K562 (cell line): ENCODE data around the gene ACSF3. TPM values are rescaled to one million over a fixed set of nuclear protein-coding genes. Genes with fewer than 3 reads are reported as not detected.

ENCODE experiments used
- ATAC-seq: fragments of 200-7000 bp; cut with Tn5 transposase; 3 replicates; pipeline ENCODE4 v1.9.1; 2020; ENCODE audit warnings: moderate library complexity
- BruUV-seq: library from RNA; stranded (reverse); fragments of 400-500 nt; replicated peaks from 2 replicates; lab custom pipeline; 2021; lab: Mats Ljungman, UMichigan
- CTCF ChIA-PET: fragments of 300-600 bp; formaldehyde crosslinking; extraction: SDS; loops from one replicate; lab custom pipeline; 2021; ENCODE audit warnings: low intra/inter-chr PET ratio; lab: Yijun Ruan, JAX
- POLR2A ChIA-PET: fragments of 300-600, 350-650 bp; sonication (Branson Sonifier 250); formaldehyde crosslinking; extraction: SDS; loops from one replicate; lab custom pipeline; 2021; ENCODE audit warnings: antibody characterized with exemption, inconsistent platforms; lab: Yijun Ruan, JAX
- DNase-seq, 4 experiments: peaks; one replicate each; pipeline versions ENCODE4 v3.0.0 to v3.0.0-alpha.2; 2011 to 2018; ENCODE audit warnings: low spot score in 3 of 4, mixed read lengths in 3 of 4; ENCODE audit errors: extremely low read depth in 1 of 4
- FAIRE-seq: peaks from 2 replicates; lab custom pipeline; 2011; peaks lifted over from hg19 to GRCh38; lab: Jason Lieb, UNC
- H2AFZ ChIP-seq: 2 replicates; pipeline ENCODE4 v1.6.0; 2011; ENCODE audit warnings: low read depth, low read length, control low read depth, inconsistent platforms
- H3K27ac ChIP-seq: fragments of 200-600 bp; 3 replicates; pipeline ENCODE4 v1.8.0; 2011; ENCODE audit warnings: low read depth, mild to moderate bottlenecking, control low read depth, inconsistent platforms, low read length, moderate library complexity, mixed read lengths; ENCODE audit errors: extremely low read depth
- H3K27me3 ChIP-seq, 2 experiments: fragments of 300-600 bp in 1 of 2; 2 replicates in 1 of 2; 3 replicates in 1 of 2; pipeline versions ENCODE4 v1.6.0 to v1.8.0; 2011; ENCODE audit warnings: inconsistent platforms in 2 of 2, low read length in 2 of 2, mild to moderate bottlenecking in 1 of 2, mixed read lengths in 1 of 2, moderate library complexity in 1 of 2; ENCODE audit not compliant: control insufficient read depth in 2 of 2, insufficient read depth in 2 of 2
- H3K36me3 ChIP-seq: fragments of 300-600 bp; 3 replicates; pipeline ENCODE4 v1.8.0; 2011; ENCODE audit warnings: mild to moderate bottlenecking, low read length, inconsistent platforms; ENCODE audit not compliant: control insufficient read depth, insufficient read depth
- H3K4me1 ChIP-seq, 2 experiments: fragments of 200-600 bp in 1 of 2; replicated peaks in 1 of 2; 2 replicates in 1 of 2; 3 replicates in 1 of 2; pipeline versions ENCODE4 v1.5.1 to v1.8.0; 2011; ENCODE audit warnings: inconsistent platforms in 2 of 2, low read length in 2 of 2, mild to moderate bottlenecking in 1 of 2, mixed read lengths in 1 of 2, moderate library complexity in 1 of 2; ENCODE audit not compliant: control insufficient read depth in 2 of 2, insufficient read depth in 2 of 2
- H3K4me2 ChIP-seq: 2 replicates; pipeline ENCODE4 v1.6.1; 2011; ENCODE audit warnings: low read length, control low read depth, inconsistent platforms, mixed read lengths; ENCODE audit not compliant: insufficient read depth
- H3K4me3 ChIP-seq: fragments of 200-600 bp; sonication (generic), shearing (Covaris generic); 2 replicates; pipeline ENCODE4 v1.5.1; 2016; ENCODE audit warnings: control low read depth, inconsistent platforms
- H3K79me2 ChIP-seq: fragments of 200-600 bp; 3 replicates; pipeline ENCODE4 v1.8.0; 2011; ENCODE audit warnings: low read length, inconsistent platforms; ENCODE audit not compliant: control insufficient read depth, insufficient read depth
- H3K9ac ChIP-seq, 2 experiments: 2 replicates each; pipeline versions ENCODE4 v1.6.0 to v1.6.1; 2011; ENCODE audit warnings: low read depth in 2 of 2, low read length in 2 of 2, control low read depth in 1 of 2, inconsistent platforms in 1 of 2, mild to moderate bottlenecking in 1 of 2, mixed read lengths in 1 of 2; ENCODE audit not compliant: insufficient read depth in 1 of 2
- H3K9me1 ChIP-seq: one replicate; pipeline ENCODE4 v1.6.0; 2011; ENCODE audit warnings: inconsistent platforms, mild to moderate bottlenecking, low read length, moderate library complexity; ENCODE audit not compliant: control insufficient read depth, insufficient read depth
- H3K9me3 ChIP-seq: replicated peaks from 2 replicates; pipeline ENCODE4 v1.5.1; 2011; ENCODE audit warnings: low read depth, low read length, inconsistent platforms; ENCODE audit not compliant: control insufficient read depth, insufficient read depth
- H4K20me1 ChIP-seq: replicated peaks from 2 replicates; pipeline ENCODE4 v1.6.1; 2011; ENCODE audit warnings: low read length, inconsistent platforms, mixed read lengths; ENCODE audit not compliant: control insufficient read depth, insufficient read depth
- ADNP ChIP-seq: fragments of 200-800 bp; sonication (Bioruptor generic); IDR thresholded peaks from 2 replicates; pipeline ENCODE4 v1.6.1; 2016; ENCODE audit warnings: missing genetic modification characterization, missing compliant biosample characterization
- GABPB1 ChIP-seq: sonication (generic); formaldehyde crosslinking; IDR thresholded peaks from 2 replicates; pipeline ENCODE4 v1.8.0; 2022; ENCODE audit warnings: mild to moderate bottlenecking, missing genetic modification reagents
- GTF2F1 ChIP-seq: IDR thresholded peaks from 2 replicates; pipeline ENCODE4 v1.6.1; 2011; ENCODE audit warnings: low read depth, low read length, improper control_type of control experiment
- HEY1 ChIP-seq: fragments of 250-450 bp; sonication (Bioruptor Pico); IDR thresholded peaks from 2 replicates; pipeline ENCODE4 v1.5.0; 2020; ENCODE audit warnings: mild to moderate bottlenecking, moderate library complexity, borderline replicate concordance
- ILK ChIP-seq: fragments of 450-650 bp; IDR thresholded peaks from 2 replicates; pipeline ENCODE4 v1.6.1; 2016; ENCODE audit warnings: missing genetic modification characterization, low read depth, mild to moderate bottlenecking, missing compliant biosample characterization, moderate library complexity, borderline replicate concordance
- SAP30 ChIP-seq: fragments of 200-600 bp; sonication (generic); IDR thresholded peaks from 2 replicates; pipeline ENCODE4 v1.6.1; 2012; ENCODE audit warnings: borderline replicate concordance, low read depth, mild to moderate bottlenecking, moderate library complexity, low read length, control low read depth, inconsistent platforms; ENCODE audit not compliant: insufficient read depth, poor library complexity, severe bottlenecking
- SP2 ChIP-seq: IDR thresholded peaks from 2 replicates; pipeline ENCODE4 v1.6.1; 2011; ENCODE audit warnings: mild to moderate bottlenecking, low read depth, low read length, moderate library complexity; ENCODE audit not compliant: poor library complexity, severe bottlenecking; ENCODE audit errors: extremely low read depth
- ZSCAN29 ChIP-seq: fragments of 450-650 bp; IDR thresholded peaks from 2 replicates; pipeline ENCODE4 v1.6.1; 2017
- WGBS: fragments of 100-300 bp; shearing (Covaris generic); methylation state at CpG from one replicate; pipeline ENCODE4 v1.1.6; 2016; ENCODE audit warnings: low coverage, mixed read lengths; ENCODE audit not compliant: insufficient coverage; ENCODE audit errors: missing lambda C conversion rate; 5-methylcytosine and 5-hydroxymethylcytosine counted together
- in situ Hi-C: fragments of 300-500 bp; cut with MboI; formaldehyde crosslinking; loops from 4 replicates; pipeline ENCODE4 v1.15.0; 2018; ENCODE audit warnings: inconsistent platforms, mixed read lengths
- intact Hi-C: fragments of 100-400 bp; cut with micrococcal nuclease; formaldehyde crosslinking; loops from 2 replicates; pipeline ENCODE4 v1.14.2; 2022
- polyA plus RNA-seq, 8 experiments: library from polyadenylated mRNA; depleted of rRNA in 4 of 8; stranded (reverse) in 5 of 8; unstranded in 3 of 8; fragments of >200 nt; fragmentation: Nextera tagmentation in 2 of 8; fragmentation: Illumina TruSeq in 1 of 8; extraction: Ambion mirVana in 2 of 8; extraction: Trizol in 1 of 8; gene quantifications; 2 replicates each; pipeline versions ENCODE4 v1.2.1 to v1.2.3, GENCODE V29; 2011 to 2014; ENCODE audit warnings: inconsistent platforms in 1 of 8, missing spikeins in 1 of 8
- total RNA-seq, 7 experiments: library from RNA; depleted of rRNA in 6 of 7; stranded (reverse); fragments of >200 nt in 6 of 7; fragmentation: Illumina TruSeq in 2 of 7; extraction: Trizol in 2 of 7; gene quantifications; 2 replicates each; pipeline versions ENCODE4 v1.2.1 to v1.2.3, GENCODE V29; 2011 to 2021; ENCODE audit warnings: low replicate concordance in 1 of 7
- TF ChIP-seq, protein P1 (sequence below): fragments of 250-450 bp; sonication (Bioruptor Pico); IDR thresholded peaks from 2 replicates; pipeline ENCODE4 v1.4.0; 2020; ENCODE audit warnings: mild to moderate bottlenecking, moderate library complexity, borderline replicate concordance

The ACSF3 gene
- total and polyA plus RNA-seq, 9 of the 15 experiments (the other 6 are each of a cell fraction or from before 2014, with no cell fraction given), result 0.77 to 32.8 (median 14.7) TPM

DNA sequence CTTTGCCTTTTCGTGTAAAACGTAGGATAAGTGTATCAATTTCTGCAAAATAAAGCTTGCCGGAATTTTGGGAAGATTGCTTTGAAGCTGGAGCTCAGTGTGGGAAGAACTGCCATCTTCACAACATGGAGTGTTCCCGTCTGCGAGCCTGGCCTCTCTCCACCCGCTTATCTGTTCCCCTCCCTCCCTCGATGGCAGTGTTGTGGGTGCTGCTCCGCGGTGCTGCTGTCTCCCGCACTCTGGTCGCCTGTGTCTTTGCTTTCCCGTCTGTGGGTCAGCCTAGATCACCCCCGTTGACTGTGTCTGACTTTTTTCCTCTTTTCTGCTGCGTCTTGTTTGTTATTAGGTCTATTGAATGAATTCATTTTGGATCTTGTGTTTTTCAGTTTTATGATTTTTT lies 17.0 kb downstream of the ACSF3 start (continued):
- TF ChIP-seq, protein P1, sequence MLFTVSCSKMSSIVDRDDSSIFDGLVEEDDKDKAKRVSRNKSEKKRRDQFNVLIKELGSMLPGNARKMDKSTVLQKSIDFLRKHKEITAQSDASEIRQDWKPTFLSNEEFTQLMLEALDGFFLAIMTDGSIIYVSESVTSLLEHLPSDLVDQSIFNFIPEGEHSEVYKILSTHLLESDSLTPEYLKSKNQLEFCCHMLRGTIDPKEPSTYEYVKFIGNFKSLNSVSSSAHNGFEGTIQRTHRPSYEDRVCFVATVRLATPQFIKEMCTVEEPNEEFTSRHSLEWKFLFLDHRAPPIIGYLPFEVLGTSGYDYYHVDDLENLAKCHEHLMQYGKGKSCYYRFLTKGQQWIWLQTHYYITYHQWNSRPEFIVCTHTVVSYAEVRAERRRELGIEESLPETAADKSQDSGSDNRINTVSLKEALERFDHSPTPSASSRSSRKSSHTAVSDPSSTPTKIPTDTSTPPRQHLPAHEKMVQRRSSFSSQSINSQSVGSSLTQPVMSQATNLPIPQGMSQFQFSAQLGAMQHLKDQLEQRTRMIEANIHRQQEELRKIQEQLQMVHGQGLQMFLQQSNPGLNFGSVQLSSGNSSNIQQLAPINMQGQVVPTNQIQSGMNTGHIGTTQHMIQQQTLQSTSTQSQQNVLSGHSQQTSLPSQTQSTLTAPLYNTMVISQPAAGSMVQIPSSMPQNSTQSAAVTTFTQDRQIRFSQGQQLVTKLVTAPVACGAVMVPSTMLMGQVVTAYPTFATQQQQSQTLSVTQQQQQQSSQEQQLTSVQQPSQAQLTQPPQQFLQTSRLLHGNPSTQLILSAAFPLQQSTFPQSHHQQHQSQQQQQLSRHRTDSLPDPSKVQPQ (CRISPR knock-in tag), result no peak
- TF ChIP-seq SAP30, result no peak
- TF ChIP-seq HEY1 (CRISPR knock-in tag), result no peak
- no peak for TF ChIP-seq GABPB1 (CRISPR knock-in tag)
- TF ChIP-seq ZSCAN29, result no peak
- TF ChIP-seq ADNP (tag), result no peak
- TF ChIP-seq GTF2F1, result no peak

DNA sequence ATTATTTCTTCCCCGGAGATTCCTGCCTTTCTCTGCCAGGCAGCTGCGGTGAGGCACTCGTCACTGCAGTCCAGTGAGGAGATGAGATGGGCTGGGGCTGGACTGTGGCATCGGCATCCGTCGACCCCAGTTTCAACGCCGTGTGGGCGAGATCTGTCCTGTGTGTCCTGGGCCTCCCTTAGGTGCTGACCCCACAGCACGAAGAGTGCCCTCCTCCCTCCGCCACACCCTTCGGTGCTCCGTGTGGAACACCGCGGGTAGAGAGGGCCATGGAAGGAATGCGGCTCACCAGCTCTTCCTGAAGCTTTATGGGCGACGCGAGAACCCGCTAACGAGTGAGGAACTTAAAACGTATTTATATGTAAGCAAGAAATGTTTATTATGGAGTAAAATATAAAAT lies 17.6 kb downstream of the ACSF3 start:
- Histone ChIP-seq H3K9me1 (no peaks in the 10 kb centered on the region), H3K36me3 (peaks cover 72% of the 10 kb centered on the region), H3K27ac (no peak overlapping the region), H2AFZ (no peak overlapping the region), H3K79me2 (no peaks in the 10 kb centered on the region; the same call in 2 of the 3 replicates), H3K4me1 (peaks cover 13 to 25% of the 10 kb centered on the region in 2 experiments; a peak in 4 of 5 replicates), H3K4me2 (no peak overlapping the region), H3K9ac (peak overlapping the region in 1 of 2 experiments; percentile 43; a peak in 1 of 4 replicates), H3K27me3 (no peaks in the 10 kb centered on the region), H3K4me3 (no peak overlapping the region), H4K20me1 (no peaks in the 10 kb centered on the region; the same call in 1 of the 2 replicates), H3K9me3 (no peaks in the 10 kb centered on the region)
- no TSS peak for BruUV-seq
- WGBS, result 94% methylated on average over 18 of the region's 22 CpGs
- no peak for FAIRE-seq
- ChIA-PET POLR2A (no interaction called here), CTCF (no interaction called here)
- intact Hi-C loops (no loop called here), in situ Hi-C loops (no loop called here)
- no peak for TF ChIP-seq SP2
- TF ChIP-seq ILK (tag), result no peak
- DNase-seq, result no peak
- ATAC-seq, result no peak
